Measurements from ENCODE around the gene SHB. TPM values are rescaled to one million over a fixed set of nuclear protein-coding genes. Genes with fewer than 3 reads are reported as not detected.

The SHB gene
- total RNA-seq, 2 donors from 2014 or later, result 25.2 to 29.3 TPM

DNA sequence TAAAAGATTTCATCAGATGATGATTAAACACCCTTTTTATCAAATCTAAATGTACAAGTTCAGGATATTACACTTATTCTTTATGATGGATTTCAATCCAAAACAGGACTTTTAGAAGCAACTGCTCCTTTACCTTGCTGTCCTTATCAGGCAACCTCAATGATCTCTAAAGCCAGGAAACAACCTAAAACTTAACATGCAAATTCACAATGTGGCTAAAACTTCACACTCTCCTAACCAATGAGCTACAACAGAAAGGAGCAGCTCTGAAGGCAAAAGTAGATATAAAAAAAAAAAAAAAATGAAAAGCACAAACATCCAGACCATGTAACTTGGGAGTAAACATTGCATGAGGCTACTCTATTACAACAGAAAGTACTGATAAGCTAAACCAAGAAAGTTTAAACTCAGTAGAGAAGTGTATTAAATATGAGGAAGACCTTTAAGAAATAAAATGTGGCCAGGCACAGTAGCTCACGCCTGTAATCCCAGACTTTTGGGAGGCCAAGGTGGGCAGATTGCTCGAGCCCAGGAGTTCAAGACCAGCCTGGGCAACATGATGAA, 188.0 kb downstream of the SHB start:
- DNase-seq, result no peak
- intact Hi-C loops (cut with DNase I), result no loop called here
- WGBS, 2 donors, result 90 to 92% methylated on average over 2 of the region's 2 CpGs
- H3K27ac ChIP-seq, result no peak overlapping the region
- H3K4me1 ChIP-seq, result no peaks in the 10 kb centered on the region
- peaks cover 0 to 2% of the 10 kb centered on the region in 2 donors for H3K36me3 ChIP-seq (replicated peaks in 1 of 2; ENCODE audit: insufficient read depth in 1 of 2, low read depth in 2 of 2)
- no peak overlapping the region for H3K4me3 ChIP-seq
- no peak for ATAC-seq
- H3K27me3 ChIP-seq, result no peaks in the 10 kb centered on the region
- no peaks in the 10 kb centered on the region for H3K9me3 ChIP-seq
- TF ChIP-seq POLR2A (IDR thresholded peaks at IDR 0.05), result no peak
- TF ChIP-seq, protein P1, sequence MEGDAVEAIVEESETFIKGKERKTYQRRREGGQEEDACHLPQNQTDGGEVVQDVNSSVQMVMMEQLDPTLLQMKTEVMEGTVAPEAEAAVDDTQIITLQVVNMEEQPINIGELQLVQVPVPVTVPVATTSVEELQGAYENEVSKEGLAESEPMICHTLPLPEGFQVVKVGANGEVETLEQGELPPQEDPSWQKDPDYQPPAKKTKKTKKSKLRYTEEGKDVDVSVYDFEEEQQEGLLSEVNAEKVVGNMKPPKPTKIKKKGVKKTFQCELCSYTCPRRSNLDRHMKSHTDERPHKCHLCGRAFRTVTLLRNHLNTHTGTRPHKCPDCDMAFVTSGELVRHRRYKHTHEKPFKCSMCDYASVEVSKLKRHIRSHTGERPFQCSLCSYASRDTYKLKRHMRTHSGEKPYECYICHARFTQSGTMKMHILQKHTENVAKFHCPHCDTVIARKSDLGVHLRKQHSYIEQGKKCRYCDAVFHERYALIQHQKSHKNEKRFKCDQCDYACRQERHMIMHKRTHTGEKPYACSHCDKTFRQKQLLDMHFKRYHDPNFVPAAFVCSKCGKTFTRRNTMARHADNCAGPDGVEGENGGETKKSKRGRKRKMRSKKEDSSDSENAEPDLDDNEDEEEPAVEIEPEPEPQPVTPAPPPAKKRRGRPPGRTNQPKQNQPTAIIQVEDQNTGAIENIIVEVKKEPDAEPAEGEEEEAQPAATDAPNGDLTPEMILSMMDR (IDR thresholded peaks at IDR 0.05), result no peak

DNA sequence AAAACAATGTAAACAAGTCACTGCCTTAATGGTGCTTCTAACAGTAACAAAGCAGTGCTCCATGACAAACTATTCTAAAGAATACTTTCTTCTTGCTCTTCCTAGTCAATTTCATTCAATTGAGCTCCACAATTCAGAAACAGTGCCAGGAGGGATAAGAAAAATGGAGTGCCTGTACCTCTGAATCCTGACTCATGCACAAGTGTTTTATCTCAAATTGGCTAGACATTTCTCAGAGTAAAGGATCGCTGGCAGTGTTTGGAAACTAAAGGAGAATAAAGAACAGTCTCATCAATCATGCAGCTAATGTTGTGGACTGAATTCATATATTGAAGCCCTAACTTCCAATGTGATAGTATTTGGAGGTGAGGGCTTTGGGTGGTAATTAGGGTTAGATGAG, 192.7 kb downstream of the SHB start:
- H3K4me3 ChIP-seq, result no peak overlapping the region
- H3K27ac ChIP-seq, result no peak overlapping the region
- intact Hi-C loops (cut with DNase I), result no loop called here
- no peaks in the 10 kb centered on the region for H3K36me3 ChIP-seq (replicated peaks in 1 of 2; ENCODE audit: insufficient read depth in 1 of 2, low read depth in 2 of 2)
- WGBS, 2 donors, result 84 to 94% methylated on average over 1 of the region's 1 CpG
- H3K27me3 ChIP-seq, result no peaks in the 10 kb centered on the region
- no peak for ATAC-seq
- no peaks in the 10 kb centered on the region for H3K9me3 ChIP-seq
- no peaks in the 10 kb centered on the region for H3K4me1 ChIP-seq
- TF ChIP-seq POLR2A (IDR thresholded peaks at IDR 0.05), result no peak
- TF ChIP-seq, protein P1 (IDR thresholded peaks at IDR 0.05), result no peak
- DNase-seq, result no peak

DNA sequence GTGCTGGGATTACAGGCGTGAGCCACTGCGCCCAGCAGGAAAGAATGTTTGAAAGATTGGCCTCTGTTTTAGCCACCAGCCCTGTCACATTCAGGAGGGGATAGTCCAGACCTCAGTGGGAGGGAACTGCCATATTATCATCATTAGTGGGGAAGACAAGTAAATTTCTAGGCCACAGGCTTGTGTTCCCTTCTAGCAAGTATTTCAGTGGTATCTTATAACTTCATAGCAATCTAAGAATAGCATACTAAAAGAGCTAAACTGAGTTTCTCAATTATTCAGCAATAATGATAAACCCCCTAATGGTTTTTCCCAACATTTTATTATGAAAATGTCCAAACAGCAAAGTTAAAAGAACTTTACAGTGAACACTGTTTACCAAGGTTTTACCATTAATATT, 195.1 kb downstream of the SHB start:
- 100% methylated on average over 2 of the region's 2 CpGs for WGBS, 2 donors
- H3K27ac ChIP-seq, result no peak overlapping the region
- intact Hi-C loops (cut with DNase I), result no loop called here
- H3K4me1 ChIP-seq, result no peaks in the 10 kb centered on the region
- TF ChIP-seq POLR2A (IDR thresholded peaks at IDR 0.05), result no peak
- TF ChIP-seq, protein P1 (IDR thresholded peaks at IDR 0.05), result no peak
- H3K27me3 ChIP-seq, result no peaks in the 10 kb centered on the region
- H3K4me3 ChIP-seq, result no peak overlapping the region
- H3K36me3 ChIP-seq (replicated peaks in 1 of 2; ENCODE audit: insufficient read depth in 1 of 2, low read depth in 2 of 2), result no peaks in the 10 kb centered on the region
- no peak for ATAC-seq
- no peak for DNase-seq
- H3K9me3 ChIP-seq, result no peaks in the 10 kb centered on the region

DNA sequence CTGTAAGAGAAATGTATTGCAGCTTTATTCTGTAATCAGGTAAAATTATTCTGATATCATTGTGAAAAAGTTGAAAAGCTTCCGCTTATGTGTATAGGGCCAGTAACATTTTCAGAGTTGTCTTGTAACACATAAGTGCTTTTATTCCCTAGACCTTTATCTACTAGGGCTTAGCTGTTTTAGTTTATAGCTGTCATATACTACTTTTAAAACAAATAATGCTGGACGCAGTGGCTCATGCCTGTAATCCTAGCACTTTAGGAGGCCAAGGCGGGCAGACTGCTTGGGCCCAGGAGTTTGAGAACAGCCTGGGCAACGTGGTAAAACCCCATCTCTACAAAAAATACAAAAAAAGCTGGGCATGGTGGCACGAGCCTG, 198.2 kb downstream of the SHB start:
- intact Hi-C loops (cut with DNase I), result no loop called here
- peaks cover 0 to 2% of the 10 kb centered on the region in 2 donors for H3K36me3 ChIP-seq (replicated peaks in 1 of 2; ENCODE audit: insufficient read depth in 1 of 2, low read depth in 2 of 2)
- WGBS, 2 donors, result 74 to 81% methylated on average over 5 of the region's 5 CpGs
- no peaks in the 10 kb centered on the region for H3K4me1 ChIP-seq
- DNase-seq, result no peak
- H3K27me3 ChIP-seq, result no peaks in the 10 kb centered on the region
- TF ChIP-seq, protein P1 (IDR thresholded peaks at IDR 0.05), result no peak
- TF ChIP-seq POLR2A (IDR thresholded peaks at IDR 0.05), result no peak
- H3K27ac ChIP-seq, result no peak overlapping the region
- H3K9me3 ChIP-seq, result no peaks in the 10 kb centered on the region
- no peak overlapping the region for H3K4me3 ChIP-seq
- no peak for ATAC-seq

DNA sequence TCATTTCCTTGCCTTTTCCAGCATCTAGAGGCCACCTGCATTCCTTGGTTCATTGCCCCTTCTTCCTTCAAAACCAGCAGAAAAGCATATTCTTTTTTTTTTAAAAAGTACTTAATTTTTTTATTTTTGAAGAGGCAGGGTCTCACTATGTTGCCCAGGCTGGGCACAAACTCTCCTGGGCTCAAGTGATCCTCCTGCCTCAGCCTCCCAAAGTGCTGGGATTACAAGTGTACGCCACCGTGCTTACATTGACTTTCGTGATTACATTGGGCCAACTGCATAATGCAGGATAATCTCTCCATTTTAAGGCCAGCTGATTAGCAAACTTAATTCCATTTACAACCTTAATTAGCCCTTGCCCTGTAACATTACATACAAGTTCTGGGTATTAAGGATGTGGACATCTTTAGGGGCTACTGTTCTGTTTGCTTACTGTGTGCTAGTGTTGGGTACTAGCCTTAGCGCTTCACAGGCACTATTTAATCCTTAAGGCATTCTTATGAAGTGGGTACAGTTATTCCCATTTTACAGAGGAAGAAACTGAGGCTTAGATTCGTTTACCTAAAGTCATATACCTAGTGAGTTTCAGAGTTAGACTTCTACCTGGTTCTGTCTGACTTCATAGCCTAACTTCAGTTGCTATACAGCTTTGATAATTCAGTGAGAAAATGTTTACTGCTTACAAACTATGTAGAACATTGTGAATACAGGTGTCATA, 198.8 kb downstream of the SHB start:
- no peaks in the 10 kb centered on the region for H3K27me3 ChIP-seq
- no peak for TF ChIP-seq POLR2A (IDR thresholded peaks at IDR 0.05)
- TF ChIP-seq, protein P1 (IDR thresholded peaks at IDR 0.05), result no peak
- no peak overlapping the region for H3K4me3 ChIP-seq
- ATAC-seq, result no peak
- WGBS, 2 donors, result 91 to 92% methylated on average over 5 of the region's 5 CpGs
- DNase-seq, result no peak
- no peak overlapping the region for H3K27ac ChIP-seq
- H3K9me3 ChIP-seq, result no peaks in the 10 kb centered on the region
- peaks cover 0 to 3% of the 10 kb centered on the region in 2 donors for H3K36me3 ChIP-seq (replicated peaks in 1 of 2; ENCODE audit: insufficient read depth in 1 of 2, low read depth in 2 of 2)
- H3K4me1 ChIP-seq, result no peaks in the 10 kb centered on the region
- intact Hi-C loops (cut with DNase I), result no loop called here

Measured in body of pancreas (tissue), 4 donors.